WTC11 (cell line): ENCODE results near the gene CENPV. TPM values are rescaled to one million over a fixed set of nuclear protein-coding genes. Genes with fewer than 3 reads are reported as not detected.

Experiments used
- ATAC-seq: fragments of 200-7000 bp; cut with Tn5 transposase; 2 replicates; pipeline ENCODE4 v1.10.0; 2021; ENCODE audit warnings: mild to moderate bottlenecking, moderate library complexity
- CTCF ChIA-PET: fragments of 300-600 bp; sonication (Branson Sonifier 250); formaldehyde crosslinking; loops from one replicate; lab custom pipeline; 2021; ENCODE audit warnings: antibody characterized with exemption; lab: Charles Lee
- POLR2A ChIA-PET: fragments of 350-600 bp; sonication (Branson Sonifier 250); formaldehyde crosslinking; loops from one replicate; lab custom pipeline; 2021; ENCODE audit warnings: antibody characterized with exemption; lab: Charles Lee
- DNase-seq: peaks from one replicate; pipeline ENCODE4 v3.0.0; 2021; ENCODE audit warnings: low spot score
- H3K27ac Mint-ChIP-seq: 2 replicates; pipeline ENCODE4 v1.8.0; 2021; ENCODE audit warnings: mixed read lengths
- H3K27me3 Mint-ChIP-seq: 2 replicates; pipeline ENCODE4 v1.8.0; 2021; ENCODE audit warnings: low read depth, mild to moderate bottlenecking, moderate library complexity, mixed read lengths
- H3K36me3 Mint-ChIP-seq: 2 replicates; pipeline ENCODE4 v1.8.0; 2021; ENCODE audit warnings: mixed read lengths
- H3K4me1 Mint-ChIP-seq: 2 replicates; pipeline ENCODE4 v1.8.0; 2022; ENCODE audit warnings: mixed read lengths
- H3K4me3 Mint-ChIP-seq: 2 replicates; pipeline ENCODE4 v1.8.0; 2021; ENCODE audit warnings: mild to moderate bottlenecking, moderate library complexity, mixed read lengths
- H3K9me3 Mint-ChIP-seq: 2 replicates; pipeline ENCODE4 v1.8.0; 2021; ENCODE audit warnings: mixed read lengths
- ATF1 ChIP-seq: sonication (generic); formaldehyde crosslinking; IDR thresholded peaks from 2 replicates; pipeline ENCODE4 v1.8.1; 2023; ENCODE audit warnings: mild to moderate bottlenecking, moderate library complexity, missing genetic modification reagents
- ATF2 ChIP-seq: sonication (generic); formaldehyde crosslinking; IDR thresholded peaks from 2 replicates; pipeline ENCODE4 v1.8.1; 2022; ENCODE audit warnings: low read depth, missing genetic modification reagents, borderline replicate concordance
- CTCF ChIP-seq: fragments of 200-600 bp; IDR thresholded peaks from 2 replicates; pipeline ENCODE4 v1.8.0; 2022; ENCODE audit warnings: antibody characterized with exemption
- E2F1 ChIP-seq: sonication (generic); formaldehyde crosslinking; IDR thresholded peaks from 2 replicates; pipeline ENCODE4 v1.8.0; 2022; ENCODE audit warnings: mild to moderate bottlenecking, missing genetic modification reagents
- E2F5 ChIP-seq: sonication (generic); formaldehyde crosslinking; IDR thresholded peaks from 2 replicates; pipeline ENCODE4 v1.8.1; 2022; ENCODE audit warnings: mild to moderate bottlenecking, moderate library complexity, missing genetic modification reagents
- ERG ChIP-seq: fragments of 250-450 bp; sonication (Bioruptor Pico); IDR thresholded peaks from 2 replicates; pipeline ENCODE4 v1.8.0; 2021; ENCODE audit warnings: mild to moderate bottlenecking
- ESRRA ChIP-seq: sonication (generic); formaldehyde crosslinking; IDR thresholded peaks from 2 replicates; pipeline ENCODE4 v1.8.1; 2022; ENCODE audit warnings: mild to moderate bottlenecking, missing genetic modification reagents, borderline replicate concordance
- HMGXB4 ChIP-seq: sonication (generic); formaldehyde crosslinking; IDR thresholded peaks from 2 replicates; pipeline ENCODE4 v1.8.1; 2023; ENCODE audit warnings: mild to moderate bottlenecking, moderate library complexity, missing genetic modification reagents
- IRF2 ChIP-seq: sonication (generic); formaldehyde crosslinking; IDR thresholded peaks from 2 replicates; pipeline ENCODE4 v1.8.0; 2022; ENCODE audit warnings: low read depth, missing genetic modification reagents, borderline replicate concordance
- KAT7 ChIP-seq: sonication (generic); formaldehyde crosslinking; IDR thresholded peaks from 2 replicates; pipeline ENCODE4 v1.8.1; 2023; ENCODE audit warnings: missing genetic modification reagents, mild to moderate bottlenecking, borderline replicate concordance
- MXD4 ChIP-seq: fragments of 250-450 bp; sonication (Bioruptor Pico); IDR thresholded peaks from 2 replicates; pipeline ENCODE4 v1.8.0; 2021; ENCODE audit warnings: mild to moderate bottlenecking, moderate library complexity, borderline replicate concordance
- NFYB ChIP-seq: sonication (generic); formaldehyde crosslinking; conservative IDR thresholded peaks from 2 replicates; pipeline ENCODE4 v1.8.0; 2022; ENCODE audit warnings: low read depth, missing genetic modification reagents
- ZBTB21 ChIP-seq: sonication (generic); formaldehyde crosslinking; IDR thresholded peaks from 2 replicates; pipeline ENCODE4 v1.8.1; 2023; ENCODE audit warnings: mild to moderate bottlenecking, missing genetic modification reagents, borderline replicate concordance
- ZNF263 ChIP-seq: sonication (generic); formaldehyde crosslinking; IDR thresholded peaks from 2 replicates; pipeline ENCODE4 v1.8.1; 2022; ENCODE audit warnings: low read depth, mild to moderate bottlenecking, moderate library complexity, missing genetic modification reagents
- total RNA-seq: library from RNA; stranded (reverse); gene quantifications from 3 replicates; pipeline ENCODE4 v1.2.3, GENCODE V29; 2021

Gene CENPV
- total RNA-seq, 1 experiment from 2014 or later: 152 TPM

GRCh38 chr17:16363749-16364536, 10.7 kb upstream of the CENPV start:
- Mint-ChIP-seq H3K27me3 (peaks cover 3% of the 10 kb centered on the region; the same call in 1 of the 2 replicates), H3K4me3 (no peak overlapping the region), H3K36me3 (no peaks in the 10 kb centered on the region), H3K4me1 (0 out of 2 replicates have a peak, but pooled peaks cover 3% of the 10 kb centered on the region), H3K9me3 (no peaks in the 10 kb centered on the region), H3K27ac (no peak overlapping the region)
- DNase-seq (peak; percentile 85), ATAC-seq (peak; percentile 98)
- ChIA-PET CTCF (interaction anchor here (0.6 to 3.8 kb wide), 52 partner anchors 11 to 225 kb away, joined by 3 to 96 read pairs (median 6); partner anchors contain the start of genes CENPV, LRRC75A, TRPV2 and UBB), POLR2A (interaction anchor here (0.5 to 1.3 kb wide), 6 partner anchors 11 to 174 kb away, joined by 3 to 7 read pairs (median 3); partner anchors contain the start of gene UBB)
- TF ChIP-seq CTCF (peak; percentile 85), E2F1 (CRISPR knock-in tag) (no peak), NFYB (CRISPR knock-in tag) (no peak), KAT7 (CRISPR knock-in tag) (no peak)

GRCh38 chr17:16361874-16362273, 8.6 kb upstream of the CENPV start:
- Mint-ChIP-seq H3K4me3 (no peak overlapping the region), H3K4me1 (0 out of 2 replicates have a peak, but pooled peaks cover 3% of the 10 kb centered on the region), H3K27me3 (peaks cover 3% of the 10 kb centered on the region), H3K27ac (no peak overlapping the region), H3K9me3 (no peaks in the 10 kb centered on the region), H3K36me3 (no peaks in the 10 kb centered on the region)
- POLR2A ChIA-PET: no interaction called here
- DNase-seq (no peak), ATAC-seq (no peak)
- CTCF ChIA-PET: interaction anchor here (3.8 kb wide), 1 partner anchor 9 kb away, joined by 64 read pairs; the partner anchor contains the start of gene CENPV
- TF ChIP-seq ATF2 (CRISPR knock-in tag) (no peak), ERG (CRISPR knock-in tag) (no peak), ATF1 (CRISPR knock-in tag) (no peak), MXD4 (CRISPR knock-in tag) (no peak), E2F5 (no peak), ZNF263 (no peak), IRF2 (no peak), ZBTB21 (no peak), ESRRA (no peak), HMGXB4 (CRISPR knock-in tag) (no peak)
